ENCODE measurements around the gene LRRC70.
"Not testable (repeated sequence)": the region's sequence is repeated elsewhere in the genome, so short reads cannot be mapped to it uniquely, and the experiment has no call there.

The LRRC70 gene

DNA sequence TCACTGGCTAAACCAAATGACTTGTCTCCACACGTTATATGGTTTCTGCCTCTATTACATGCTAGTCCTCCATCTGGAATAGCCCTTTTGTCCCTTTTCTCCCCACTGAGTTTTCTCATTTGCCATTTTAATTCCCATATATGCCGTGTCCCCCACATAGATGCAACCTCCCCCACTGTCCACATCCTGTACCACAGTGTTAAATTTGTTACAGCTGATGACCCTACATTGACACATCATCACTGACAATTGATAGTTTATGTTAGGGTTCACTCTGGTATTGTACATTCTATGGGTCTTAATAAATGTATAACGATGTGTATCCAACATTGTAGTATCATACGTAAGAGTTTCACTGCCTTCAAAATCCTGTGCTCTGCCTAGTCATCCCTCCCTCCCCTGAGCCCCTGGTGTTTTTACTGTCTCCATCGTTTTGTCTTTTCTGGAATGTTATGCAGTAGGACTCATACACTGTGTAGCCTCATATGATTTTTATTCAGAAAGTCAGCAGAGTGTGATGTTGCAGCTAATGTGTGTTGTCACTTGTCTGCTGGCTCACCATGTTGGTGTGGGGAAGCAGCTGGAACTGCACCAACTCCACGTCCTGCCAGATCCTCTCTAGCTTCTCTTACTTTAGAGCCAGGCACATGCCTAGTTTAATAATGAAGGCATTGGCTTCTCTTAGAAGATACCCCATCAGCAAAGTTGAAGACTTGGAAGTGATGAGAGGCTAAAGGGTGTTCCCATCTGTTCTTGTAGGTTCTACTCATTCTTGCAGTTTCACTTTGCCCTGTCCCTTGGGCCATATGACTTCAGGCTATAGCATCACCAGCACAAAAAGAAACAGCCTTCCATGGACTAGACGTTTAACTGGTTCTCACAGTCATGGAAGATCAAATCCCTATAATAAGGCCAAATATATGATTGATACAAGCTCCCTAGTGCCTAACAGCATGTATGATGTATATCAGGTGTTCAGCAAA, 30.2 kb downstream of the LRRC70 start:
- DNase-seq, result no peak

DNA sequence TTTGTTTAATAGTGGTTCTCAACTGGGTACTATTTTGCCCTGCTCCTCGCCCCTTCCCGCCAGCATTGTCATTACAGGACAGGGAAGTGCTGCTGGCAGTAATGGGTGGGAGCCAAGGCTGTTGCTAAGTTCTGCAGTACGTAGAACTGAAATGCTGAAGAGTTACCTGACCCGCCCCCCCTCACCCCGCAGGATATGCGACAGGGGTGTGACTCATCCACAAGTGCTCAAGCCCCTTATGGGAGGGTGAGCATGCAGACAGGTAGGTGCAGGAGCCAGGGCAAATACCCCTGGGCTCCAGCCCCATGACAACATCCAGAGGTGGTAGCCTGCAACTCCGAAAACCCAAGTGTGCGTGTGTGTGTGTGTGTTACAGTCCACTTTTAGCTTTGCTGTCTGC, 35.7 kb downstream of the LRRC70 start:
- DNase-seq, result no peak

DNA sequence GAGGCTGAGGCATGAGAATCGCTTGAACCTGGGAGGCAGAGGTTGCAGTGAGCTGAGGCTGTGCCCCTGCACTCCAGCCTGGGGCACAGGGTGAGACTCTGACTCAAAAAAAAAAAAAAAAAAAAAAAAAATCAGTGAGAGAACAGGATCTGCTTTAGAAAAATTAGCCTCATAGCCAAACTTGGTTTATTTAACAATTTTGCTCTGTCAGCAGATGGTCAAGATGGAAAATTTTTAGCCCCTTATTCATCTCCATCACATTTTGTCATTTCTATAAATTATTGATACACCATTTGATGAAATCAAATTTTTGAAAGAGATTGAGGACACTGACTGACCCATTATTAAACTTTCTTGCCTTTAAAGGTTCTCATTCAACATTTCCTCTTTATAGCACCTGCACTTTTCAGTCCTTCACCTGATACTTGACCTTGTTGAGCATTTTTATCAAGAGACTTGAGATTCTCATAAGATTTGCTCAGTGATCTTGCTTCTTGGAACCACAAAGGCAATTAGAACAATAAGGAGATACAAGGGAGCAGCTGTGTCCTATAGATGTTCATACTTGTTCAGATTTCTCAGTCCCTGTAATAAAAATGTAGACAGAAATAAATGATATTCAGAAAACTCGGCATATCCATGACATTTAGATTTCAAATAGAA, 38.1 kb downstream of the LRRC70 start:
- DNase-seq, result no peak

DNA sequence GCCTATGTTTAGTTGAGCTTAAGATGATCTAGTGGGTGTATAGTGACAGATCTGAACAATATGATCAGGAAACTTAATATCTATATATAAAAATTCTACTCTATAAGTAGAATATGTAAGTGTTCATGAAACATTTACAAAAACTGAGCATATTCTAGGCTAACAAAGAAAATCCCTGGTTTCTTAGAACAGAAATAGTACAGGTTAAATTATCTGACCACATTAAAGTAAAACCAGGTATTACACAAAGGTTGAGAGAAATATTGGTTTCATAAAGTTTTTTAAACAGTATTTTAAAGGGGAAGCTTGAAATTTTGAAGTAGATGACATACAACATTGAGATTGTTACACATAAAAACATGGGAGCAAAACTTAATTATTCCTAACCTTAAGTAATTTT, 39.3 kb downstream of the LRRC70 start:
- no peak for DNase-seq

DNA sequence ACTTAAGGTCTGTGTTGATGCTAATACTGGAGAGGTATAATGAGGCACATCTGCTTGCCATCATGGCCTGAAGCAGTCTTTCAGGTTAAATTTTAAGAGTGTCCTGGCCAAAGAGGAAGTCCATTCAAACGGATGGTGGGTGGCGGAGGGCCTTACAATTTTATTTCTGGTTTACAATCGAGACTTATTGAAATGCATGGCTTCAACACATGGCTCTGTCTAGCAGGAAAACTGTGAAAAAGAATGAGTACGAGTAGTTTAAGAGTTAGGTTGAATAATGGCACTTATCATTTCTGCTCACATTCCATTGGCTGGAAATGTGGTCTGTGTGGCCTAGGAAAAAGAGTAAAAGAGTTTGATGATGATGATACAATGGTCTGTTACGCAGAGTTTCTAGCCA, 42.1 kb downstream of the LRRC70 start:
- DNase-seq, result no peak

DNA sequence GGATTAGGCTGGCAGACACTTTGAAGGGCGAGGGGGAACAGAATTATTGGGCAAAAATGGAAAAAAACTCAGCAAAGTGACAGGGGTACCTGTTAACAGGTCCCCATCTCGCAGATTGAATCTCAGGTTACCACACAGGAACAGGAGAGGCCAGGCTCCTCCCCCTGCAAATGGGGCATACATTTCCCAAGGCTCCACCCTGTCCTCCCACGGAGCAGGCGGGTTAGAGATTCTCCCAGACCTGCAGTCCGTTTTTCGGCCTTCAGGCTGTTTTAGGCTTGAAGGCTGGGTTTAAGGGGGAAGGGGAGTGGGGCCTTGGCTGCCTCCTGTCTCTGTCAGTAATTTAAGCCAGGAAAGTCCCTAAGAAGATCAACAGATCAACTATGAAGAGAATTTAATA, 42.7 kb downstream of the LRRC70 start:
- no peak for DNase-seq

DNA sequence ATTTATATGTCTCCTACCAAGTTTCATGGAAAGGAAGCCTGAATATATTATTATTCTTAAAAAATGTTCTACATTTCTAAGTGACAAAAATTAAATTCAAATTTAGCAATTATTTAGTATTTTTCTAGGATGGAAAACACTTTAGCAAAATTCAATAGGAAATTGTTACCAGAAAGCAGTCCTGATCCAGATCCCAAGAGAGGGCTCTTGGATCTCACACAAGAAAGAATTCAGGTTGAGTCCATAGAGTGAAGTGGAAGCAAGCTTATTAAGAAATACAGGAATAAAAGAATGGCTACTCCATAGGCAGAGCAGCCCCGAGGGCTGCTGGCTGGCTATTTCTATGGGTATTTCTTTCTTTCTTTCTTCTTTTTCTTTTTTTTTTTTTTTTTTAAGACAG, 44.7 kb downstream of the LRRC70 start:
- DNase-seq, result no peak

DNA sequence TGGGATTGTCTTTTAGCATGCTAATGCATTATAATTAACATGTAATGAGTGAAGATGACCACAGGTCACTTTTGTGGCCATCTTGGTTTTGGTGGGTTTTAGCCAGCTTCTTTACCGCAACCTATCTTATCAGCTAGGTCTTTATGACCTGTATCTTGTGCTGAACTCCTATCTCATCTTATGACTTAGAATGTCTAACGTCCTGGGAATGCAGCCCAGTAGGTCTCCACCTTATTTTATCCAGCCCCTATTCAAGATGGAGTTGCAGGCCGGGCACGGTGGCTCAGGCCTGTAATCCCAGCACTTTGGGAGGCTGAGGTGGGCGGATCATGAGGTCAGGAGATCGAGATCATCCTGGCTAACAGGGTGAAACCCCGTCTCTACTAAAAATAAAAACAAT, 45.8 kb downstream of the LRRC70 start:
- DNase-seq, result not testable (repeated sequence)

DNA sequence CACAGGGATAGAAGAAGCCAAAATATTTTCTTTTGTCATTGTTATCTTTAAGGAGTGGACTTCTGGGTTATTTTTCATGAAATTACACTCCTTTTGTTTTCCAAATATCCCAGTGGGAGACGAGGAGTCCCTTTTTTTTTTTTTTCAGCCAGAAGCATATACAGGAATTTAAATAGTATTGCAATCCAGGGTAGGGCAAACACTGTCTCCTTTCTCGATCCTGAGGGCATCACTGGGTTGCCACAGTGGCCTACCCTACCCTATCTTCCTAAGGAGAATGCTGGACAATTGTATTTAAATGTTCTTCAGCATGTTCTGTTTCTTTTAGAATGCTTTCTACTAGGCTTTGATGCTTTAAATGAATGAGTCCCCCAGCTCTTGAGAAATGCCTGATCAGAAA, 47.9 kb downstream of the LRRC70 start:
- no peak for DNase-seq

DNA sequence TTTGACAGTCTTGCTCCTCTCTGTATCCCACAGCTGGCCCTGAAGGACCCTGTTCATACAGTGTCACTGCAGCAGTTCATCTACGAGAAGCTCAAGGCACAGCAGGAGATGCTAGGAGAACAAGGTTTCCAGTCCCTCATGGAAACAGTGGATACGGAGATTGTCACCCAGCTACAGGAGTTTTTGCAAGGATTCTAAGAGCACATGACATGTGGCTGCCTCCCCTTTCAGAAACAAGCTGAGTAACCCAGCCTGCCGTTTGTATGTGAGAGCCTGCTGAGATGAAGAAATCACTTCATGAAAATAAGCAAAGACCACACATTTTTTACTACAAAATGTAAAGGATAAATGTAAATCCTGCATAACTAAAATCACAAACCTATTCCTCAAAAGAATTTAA, 48.5 kb downstream of the LRRC70 start:
- DNase-seq, result no peak

DNA sequence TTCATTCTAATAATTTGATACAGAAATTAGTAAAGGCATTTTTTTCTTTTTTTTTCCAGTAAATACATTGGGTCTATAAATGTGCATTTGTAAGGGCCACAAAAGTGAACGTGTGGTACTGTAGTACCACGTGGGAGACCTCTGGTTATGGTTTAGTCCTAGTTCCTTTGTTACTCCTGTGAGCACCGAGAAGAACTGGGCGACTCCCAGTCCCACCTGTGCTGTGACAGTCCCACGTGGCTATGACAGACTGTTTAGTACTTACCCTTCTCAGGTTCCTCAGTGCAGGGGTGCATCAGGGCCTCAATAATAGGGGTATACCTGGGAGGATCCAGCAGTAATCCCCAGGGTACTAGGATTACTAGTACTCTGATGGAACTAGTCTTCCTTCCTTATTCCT, 49.3 kb downstream of the LRRC70 start:
- DNase-seq, result no peak
